UCSD-AML1 (cell line): ENCODE results near the gene PAX8.
"Not testable (repeated sequence)": the region's sequence is repeated elsewhere in the genome, so short reads cannot be mapped to it uniquely, and the experiment has no call there.

ENCODE experiments used
- DNase-seq: peaks from one replicate; lab custom pipeline; 2025; ENCODE audit not compliant: unreplicated experiment; lab: John Stamatoyannopoulos, UW

Gene PAX8

DNA sequence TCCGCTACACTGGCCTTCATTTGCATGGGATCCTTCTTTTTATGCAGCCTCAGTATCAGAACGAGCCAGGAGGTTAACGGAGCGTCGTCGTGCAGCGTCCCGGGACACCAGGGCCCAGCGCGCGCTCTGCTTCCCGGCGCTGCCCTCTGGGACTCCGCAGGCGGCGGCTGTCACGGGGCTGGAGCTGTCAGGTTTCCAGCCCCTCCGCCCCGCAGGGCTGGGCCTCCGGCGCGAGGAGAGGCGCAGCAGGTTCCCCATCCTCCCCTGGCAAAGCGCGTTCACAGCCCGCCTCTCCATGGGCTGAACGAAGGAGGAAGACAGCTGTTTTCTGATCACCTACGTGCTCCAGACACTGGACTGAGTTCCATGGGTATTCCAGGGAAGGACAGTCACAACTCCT lies 12.5 kb upstream of the PAX8 start:
- DNase-seq: no peak

DNA sequence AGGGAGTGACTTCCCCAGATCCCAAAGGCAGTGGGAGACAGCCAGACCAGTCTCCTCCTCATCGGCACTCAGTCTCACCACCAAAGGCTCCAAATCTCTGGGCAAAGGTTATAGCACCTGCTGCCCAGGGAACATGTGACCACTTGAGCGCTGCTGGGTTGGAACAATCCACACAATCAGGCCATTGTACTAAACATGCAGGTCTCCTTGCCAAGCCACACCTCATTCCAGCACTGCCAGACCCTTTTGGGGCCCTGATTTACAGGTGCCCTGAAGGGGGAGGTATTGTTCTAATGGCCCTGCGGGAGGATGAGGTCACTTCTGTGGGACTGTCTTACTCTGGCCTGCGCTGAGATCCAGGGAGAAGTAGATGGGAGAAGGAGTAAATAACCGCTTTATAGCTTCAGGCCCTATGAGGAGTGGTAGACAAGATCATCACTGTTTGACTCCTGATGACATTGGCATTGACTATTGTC lies 10.0 kb upstream of the PAX8 start:
- not testable (repeated sequence) for DNase-seq

DNA sequence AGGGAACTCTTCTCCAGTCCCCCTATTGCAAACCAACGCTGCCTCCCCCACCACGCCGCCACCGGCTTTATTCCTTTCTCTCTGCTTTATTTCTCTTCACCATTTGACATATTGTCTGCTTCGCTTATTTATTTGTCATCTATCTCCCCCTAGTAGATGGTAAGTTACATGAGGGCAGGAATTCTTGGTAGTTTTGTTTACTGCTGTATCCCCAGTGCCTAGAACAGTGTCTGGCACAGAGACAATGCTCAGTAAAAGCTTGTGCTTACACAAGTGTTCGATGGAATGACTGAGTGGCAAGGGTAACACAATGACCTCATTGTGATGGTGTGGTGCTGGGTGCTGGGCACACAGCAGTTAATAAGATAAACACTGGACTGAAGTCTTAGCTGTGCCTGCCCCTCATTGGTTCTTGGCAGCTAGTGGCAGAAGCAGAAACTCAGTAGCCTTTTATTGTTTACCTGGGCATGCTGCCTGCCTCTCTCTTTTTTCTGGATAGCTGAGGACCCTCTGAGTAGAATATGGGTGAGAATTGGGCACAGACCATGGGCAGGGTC lies 9.5 kb upstream of the PAX8 start:
- DNase-seq: not testable (repeated sequence)

DNA sequence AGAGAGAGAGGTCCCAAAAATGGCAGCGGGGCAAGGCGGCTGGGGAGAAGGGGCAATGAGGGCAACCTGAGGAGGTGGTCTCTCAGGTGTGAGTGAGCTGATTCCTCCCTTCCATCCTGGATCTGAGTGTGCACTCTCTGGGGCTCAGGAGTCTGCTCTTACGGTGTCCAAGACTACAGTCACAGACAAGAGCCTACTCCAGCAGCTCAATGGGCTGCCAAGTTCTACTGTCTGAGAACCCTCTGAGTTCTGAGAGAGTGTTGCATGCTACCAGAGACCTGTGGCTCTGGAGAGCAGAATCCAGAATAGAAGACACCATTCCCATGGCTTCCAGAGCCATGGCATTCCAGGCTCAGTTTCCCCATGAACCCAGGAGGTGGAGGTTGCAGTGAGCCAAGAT lies 7.1 kb upstream of the PAX8 start:
- DNase-seq: no peak

DNA sequence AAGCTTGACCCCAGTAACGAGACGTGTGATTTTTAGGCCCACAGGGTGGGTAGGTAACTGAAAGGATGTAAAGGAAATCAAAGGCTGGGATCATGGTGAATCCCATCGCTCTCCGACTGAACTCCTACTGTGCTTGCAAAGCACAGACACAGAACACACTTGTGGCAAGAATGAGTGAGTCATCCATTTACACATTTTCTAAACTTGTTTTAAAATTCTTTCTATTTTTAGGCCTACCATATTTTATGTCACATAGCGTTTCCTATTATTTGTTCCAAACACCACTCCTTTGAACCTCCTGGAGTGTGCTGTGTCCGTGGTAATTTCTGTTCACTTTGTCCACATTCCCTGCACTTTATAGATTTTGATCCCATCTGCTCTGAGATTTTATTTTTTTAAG lies 6.3 kb upstream of the PAX8 start:
- not testable (repeated sequence) for DNase-seq

DNA sequence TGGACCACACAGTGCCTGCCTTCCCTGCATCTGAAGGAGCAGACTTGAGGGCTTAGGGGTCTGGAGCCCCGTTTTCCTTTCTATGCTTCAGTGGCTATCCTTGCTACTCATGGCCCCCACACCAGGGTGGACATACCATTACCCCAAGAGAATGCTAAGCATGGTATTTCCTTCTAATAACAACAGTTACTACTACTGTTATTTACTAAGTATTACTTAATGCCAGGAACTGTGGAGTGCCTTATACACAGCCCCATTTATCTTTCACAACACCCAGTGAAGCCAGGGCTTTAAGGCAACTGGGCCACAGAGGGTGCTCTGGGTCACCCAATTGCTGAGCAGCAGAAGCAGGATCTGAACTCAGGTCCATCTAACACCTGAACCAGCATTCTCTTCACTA lies 5.8 kb upstream of the PAX8 start:
- no peak for DNase-seq

DNA sequence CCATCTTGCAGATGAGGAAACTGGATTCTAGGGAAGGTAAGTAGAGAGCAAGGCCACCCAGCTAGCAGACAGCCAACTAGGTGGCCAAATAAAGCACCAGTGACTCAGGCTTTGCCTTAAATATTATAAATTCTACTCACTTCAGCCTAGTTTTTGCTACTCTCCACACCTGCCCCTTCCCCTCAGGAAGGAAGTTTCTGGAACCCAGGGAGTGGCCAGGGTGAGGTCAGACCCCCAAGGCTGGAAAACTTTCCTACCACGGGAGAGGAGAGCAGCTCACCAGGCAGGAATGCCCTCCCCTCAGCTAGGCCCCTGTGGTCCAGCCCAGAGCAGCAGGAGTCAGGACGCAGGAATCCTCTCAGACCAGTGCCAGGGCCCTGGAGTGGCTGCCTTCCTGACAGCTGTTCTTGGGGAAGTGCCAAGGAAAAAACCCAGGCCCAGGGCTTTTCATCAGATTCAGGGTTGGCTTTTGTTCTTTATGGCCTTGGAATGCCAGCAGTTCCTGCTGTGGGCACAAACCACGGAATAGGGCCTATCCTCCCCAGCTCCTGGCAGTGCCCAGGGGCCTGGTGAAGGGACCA lies 5.1 kb upstream of the PAX8 start:
- DNase-seq: peak; percentile 47

DNA sequence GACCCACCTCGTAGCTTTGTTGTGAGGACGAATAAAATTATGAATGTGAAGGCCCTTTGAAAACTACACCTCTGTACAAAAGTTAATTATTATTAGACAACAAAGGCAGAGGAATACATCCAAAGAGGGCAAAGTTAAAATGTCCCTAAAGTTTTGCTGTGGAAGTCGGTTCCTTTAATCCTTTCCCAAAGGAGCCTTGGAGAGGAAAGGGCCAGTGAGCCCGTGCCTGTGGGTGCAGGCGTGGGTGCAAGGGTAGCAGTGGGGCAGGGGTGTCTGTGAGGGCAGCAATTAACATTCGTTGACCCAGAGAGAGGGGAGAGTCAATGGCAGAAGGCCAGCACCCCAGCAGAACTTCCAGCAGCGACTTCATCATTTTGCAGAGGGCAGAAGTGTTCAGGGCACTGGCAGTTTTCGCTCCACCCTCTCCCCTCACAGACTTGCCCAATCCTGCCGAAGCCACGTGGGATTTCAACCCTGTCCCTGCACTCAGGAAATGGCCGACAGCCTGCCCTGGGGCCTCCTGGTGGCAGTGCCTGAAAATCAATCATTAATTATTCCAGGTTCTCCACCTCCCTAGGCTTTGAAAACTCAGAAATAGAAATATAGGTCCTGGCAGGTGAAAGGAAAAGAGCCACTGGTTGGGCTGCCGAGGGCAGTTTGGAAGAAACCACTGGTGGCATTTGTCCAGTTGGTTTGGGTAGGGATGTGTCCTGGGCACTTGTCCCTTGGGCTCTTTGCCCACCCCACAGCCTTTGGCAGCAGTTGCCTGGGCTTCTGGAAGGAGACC lies 4.2 kb upstream of the PAX8 start:
- peak; percentile 51 for DNase-seq

DNA sequence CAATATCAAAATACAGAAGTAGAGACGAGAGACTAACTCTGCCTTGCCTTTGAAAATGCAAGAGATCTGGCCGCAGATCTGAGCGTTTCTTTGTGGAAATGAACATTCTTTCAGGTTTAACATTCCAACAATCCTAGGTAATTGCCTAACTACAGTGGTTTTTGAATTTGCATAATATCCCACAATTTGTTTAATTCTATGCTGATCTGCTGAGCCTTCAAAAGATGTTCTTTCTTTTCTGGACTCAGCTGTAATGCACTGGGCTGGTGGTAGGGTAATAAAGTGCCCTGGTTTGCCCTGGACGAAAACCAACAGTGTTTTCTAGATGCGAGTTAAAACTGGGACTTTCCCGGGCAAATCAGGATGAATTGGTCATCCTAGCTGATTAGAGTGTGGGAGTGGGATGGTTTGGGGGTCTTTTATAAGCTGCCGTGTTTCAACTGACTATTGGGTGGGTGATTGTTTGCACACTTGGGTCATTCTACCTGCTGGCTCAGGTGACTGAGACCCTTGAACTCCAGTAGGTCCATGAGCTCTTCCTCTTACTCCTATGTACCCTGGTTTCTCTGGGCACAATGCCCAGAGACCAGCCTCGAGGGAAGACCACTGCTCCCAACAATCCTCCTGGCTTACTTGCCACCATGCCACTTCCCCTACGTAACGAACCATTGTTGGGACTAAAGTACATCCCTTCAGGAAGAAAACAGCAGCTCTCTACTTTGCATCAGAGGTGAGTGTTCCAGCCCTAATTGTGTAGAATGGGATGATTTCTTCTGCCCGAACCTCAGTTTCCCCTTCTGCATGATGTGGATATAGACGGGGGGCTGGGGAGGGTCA lies 3.4 kb upstream of the PAX8 start:
- DNase-seq: no peak

DNA sequence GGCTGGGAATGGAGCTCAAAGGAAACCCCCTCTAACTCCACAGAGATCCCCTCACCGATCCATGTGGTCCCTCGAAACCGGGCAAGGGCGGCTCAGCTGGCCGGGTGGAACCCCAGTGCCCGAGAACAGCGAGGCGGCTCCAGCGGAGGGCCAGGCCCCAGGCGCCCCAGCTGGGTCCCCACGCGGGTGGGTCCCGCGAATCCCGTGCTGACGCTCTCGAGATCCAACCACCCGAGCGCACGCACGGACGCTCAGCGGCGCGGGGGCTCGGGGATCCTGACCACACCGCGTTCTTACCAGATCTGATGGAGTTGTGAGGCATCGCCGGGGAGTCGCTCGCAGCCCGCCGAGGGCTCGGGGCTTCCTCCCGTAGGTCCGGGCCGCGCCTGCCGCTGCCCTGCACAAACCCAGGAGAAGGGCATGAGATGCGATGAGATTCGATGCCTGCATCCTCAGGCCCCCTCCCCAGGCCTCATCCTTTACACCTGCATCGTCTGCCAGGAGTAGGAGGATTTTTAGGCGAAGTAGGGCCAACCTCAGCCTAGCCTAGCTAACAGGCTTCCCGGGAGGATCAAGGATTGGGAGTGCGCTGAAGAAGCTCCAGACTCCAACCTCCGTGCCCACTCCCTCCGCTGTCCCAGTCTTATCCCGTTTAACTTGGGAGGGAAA lies 514 bp downstream of the PAX8 start:
- no peak for DNase-seq

DNA sequence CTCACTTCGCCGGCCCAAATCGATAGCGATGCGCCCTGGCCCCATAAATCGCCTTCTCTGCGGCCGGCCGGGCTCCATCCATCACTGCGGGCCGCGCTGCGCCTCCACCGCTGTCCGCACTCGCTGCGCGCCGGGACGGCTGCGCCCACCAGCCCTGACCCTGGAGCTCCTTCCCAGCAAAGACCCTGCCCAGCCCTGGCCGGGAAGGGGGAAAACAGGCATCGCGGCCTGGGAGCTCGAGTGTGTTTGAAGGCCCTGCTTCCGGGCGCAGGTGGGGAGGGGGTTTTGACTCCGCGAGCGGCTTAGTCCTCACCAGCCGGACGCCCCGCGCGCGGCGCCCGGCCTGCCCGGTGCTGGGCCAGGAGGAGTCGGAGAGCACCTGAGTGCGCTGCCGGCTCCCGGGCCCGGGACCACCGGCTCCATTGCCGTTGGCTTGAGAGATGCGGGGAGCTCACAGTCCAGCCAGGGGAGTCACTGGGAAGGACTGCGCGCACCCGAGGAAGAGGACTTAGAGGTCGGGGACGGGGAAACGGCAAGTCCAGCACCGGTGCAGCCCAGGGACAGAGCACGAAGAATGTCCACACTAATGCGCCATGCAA lies 1.1 kb downstream of the PAX8 start:
- no peak for DNase-seq

DNA sequence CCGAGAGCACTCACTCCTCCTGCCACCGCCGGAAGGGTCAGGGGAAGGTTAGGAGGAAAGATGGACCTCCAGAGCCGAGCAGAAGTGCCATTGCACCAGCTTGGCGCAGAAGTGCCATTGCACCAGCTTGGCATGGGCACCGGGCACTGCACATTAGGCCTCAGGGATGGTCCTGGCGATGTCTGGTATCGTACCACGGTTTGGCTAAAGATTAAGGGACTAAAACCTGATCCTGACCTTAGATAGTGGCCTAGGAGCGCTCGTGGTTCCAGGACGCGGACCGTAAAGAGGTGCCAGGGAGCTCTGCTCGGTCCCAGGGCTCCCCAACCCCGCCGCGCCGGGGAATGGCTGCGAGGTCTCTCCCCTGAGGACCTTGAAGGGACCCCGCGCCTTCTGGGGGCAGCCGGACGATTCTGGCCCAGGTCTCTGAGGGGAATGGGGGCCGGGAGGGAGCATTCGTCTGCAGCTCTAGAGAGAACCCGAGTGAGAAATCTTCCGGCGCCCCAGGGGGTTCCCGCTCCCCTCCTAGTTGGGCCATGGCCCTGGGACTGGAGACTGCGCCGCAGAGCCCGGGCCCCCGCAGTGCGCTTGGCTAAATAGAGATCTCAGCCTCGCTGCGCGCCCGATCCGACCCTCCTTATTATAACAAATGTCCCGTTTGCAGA lies 1.8 kb downstream of the PAX8 start:
- no peak for DNase-seq

DNA sequence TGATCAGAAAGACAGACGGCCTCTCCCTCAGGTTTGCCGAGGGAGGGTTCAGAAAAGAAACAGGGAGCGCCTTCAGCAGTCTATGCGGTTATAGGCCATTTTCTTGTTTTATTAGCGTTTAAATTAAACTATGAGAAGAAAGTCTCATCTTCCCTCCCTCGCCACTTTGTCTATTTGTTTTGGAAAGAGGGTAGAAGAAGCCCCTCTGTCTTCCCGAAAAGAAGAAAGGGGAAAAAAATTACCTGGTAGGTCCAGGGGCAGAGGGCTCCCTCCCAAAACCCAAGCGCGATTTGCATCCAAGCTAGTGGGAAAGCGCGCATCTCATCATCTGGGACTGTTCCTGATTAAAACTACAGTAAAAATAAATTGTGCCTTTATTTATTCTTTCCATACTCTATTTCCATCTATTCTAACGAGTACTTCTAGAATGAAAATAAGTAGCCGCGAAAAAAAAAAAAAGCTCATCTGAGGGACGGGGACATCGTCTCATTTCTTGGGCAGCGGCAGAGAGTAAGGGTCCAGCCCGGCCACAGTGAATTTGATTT lies 2.4 kb downstream of the PAX8 start:
- DNase-seq: no peak

DNA sequence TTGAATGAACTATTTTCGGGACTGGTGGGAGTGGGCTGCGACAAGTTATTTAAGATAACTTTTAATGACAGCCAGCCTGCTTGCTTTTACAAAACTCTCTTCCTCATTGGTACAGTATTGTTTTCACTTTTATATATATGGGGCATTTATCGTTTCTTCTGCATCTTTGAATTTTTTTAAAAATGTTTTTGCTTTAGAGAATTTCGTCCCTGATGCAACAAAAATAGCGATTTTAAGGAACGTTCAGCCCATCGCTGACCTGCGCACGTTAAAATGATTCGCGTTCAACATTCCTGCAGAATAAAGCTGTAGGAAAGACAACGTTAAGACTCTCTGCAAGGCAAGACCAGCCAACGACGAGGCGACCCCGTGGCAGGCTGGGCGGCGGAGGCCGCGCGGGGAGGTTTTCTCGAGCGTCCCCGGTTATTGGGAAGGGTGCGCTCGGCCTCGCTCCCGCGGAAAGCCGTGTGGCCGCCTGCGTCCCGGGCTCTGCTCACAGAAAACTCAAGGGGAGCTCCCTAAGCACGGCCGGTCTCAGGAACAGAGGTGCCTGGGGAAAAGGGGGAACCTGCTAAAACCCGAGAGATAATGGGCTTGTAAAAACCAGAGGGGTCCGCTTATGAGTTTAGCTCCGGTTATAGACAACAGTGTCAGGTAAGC lies 3.0 kb downstream of the PAX8 start:
- DNase-seq: no peak

DNA sequence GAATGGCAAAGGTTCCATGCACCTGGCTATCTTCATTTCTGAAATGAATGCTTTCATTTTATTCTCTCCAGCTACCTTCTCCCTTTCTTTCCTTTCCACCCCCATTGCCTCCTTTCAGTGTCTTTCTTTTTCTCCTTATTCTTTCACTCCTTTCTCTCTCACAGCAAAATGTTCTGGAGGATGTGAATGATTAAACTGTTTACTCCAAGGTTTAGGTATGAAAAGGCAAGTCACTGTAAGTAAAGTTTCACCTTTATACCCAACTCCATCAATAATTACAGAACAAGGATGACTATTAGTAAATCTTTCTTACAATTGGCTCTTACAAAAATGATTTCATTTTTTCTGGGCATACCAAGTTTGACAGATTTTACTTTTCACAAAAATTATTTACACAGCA lies 4.3 kb downstream of the PAX8 start:
- DNase-seq: no peak

DNA sequence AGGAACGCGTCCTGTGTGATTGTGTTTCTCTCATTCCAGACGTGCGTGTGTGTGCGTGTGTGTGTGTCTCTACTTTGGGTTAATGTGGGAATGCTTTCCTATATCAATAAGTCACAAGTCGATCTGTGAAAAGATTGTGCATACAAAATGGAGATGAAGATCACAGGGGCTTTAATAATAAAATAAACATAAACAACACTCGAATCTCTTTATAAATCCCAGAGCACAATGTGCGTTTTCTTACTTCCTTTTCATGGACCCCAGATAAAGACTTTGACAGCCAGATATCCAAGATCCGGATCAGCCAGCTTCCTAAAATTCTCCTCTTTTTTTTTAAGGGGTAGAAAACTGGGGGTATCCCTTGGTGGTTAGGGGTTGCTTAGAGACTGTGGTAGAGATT lies 4.7 kb downstream of the PAX8 start:
- no peak for DNase-seq

DNA sequence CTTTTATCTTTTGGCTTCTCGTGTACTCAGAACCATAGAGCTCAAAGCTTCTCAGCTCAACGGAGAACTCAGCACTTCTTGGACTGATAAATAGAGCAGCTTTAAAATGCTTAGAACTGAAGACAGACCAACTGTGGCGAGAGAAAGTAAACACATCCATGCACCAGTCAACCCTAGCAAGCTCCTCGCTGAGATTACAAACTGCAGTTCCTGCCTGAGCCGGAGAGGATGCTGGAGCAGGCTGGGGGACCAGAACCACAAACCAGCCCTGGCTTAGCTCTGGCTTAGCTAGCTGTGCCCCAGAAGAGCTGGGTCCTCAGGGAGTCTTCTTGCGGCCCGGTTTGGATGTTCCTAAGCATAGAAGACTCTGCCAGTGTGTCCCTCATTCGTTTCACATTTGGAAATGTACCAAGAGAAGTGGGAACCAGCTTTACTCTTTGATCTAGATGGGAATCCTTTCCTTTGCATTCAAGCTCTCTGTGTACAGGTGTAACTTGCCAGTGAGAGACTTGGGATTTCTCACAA lies 5.6 kb downstream of the PAX8 start:
- DNase-seq: peak; percentile 29

DNA sequence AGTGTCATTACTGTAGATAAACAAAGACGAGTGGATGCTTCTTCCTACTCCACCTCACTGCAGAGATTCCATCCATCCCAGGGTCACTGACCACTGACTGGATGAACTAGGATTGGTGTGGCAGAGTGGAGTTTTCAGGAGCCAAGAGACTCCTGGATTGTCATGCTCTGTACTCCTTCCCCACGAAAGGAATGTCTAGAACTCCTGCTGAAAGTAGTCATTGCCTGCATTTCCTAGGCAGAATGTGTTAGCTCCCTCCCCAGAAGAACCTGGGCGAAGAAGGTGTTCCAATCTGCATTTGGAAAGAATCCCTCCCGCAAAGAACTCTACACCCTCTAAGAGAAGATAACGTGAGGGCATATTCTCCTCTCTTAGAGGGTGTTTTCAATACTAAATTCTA lies 6.2 kb downstream of the PAX8 start:
- DNase-seq: no peak
